Uterus (tissue), 4 donors: ENCODE measurements around the gene PLAAT5. TPM values are rescaled to one million over a fixed set of nuclear protein-coding genes. Genes with fewer than 3 reads are reported as not detected.

Source experiments
- DNase-seq, 2 donors: peaks; one replicate each; pipeline ENCODE4 v3.0.0-alpha.2; 2019 to 2020
- H3K27ac ChIP-seq, 2 donors: fragments of 200-600 bp; sonication (generic); 1 replicate in 1 of 2; 2 replicates in 1 of 2; pipeline ENCODE4 v1.5.1; 2016 to 2018
- H3K27me3 ChIP-seq, 2 donors: fragments of 200-600 bp; sonication (generic); one replicate each; pipeline ENCODE4 v1.5.1; 2018 to 2019; ENCODE audit warnings: control low read depth in 1 of 2
- H3K36me3 ChIP-seq, 2 donors: fragments of 200-600 bp; sonication (generic); one replicate each; pipeline ENCODE4 v1.5.1; 2019; ENCODE audit warnings: control low read depth in 1 of 2
- H3K4me1 ChIP-seq, 2 donors: fragments of 200-600 bp; sonication (generic); one replicate each; pipeline ENCODE4 v1.5.1; 2018 to 2019; ENCODE audit warnings: control low read depth in 1 of 2
- H3K4me3 ChIP-seq, 2 donors: fragments of 200-600 bp; sonication (generic); 1 replicate in 1 of 2; 2 replicates in 1 of 2; pipeline ENCODE4 v1.5.1; 2018 to 2019; ENCODE audit warnings: mild to moderate bottlenecking in 1 of 2
- H3K9me3 ChIP-seq, 2 donors: fragments of 200-600 bp; sonication (generic); one replicate each; pipeline ENCODE4 v1.5.1; 2019; ENCODE audit warnings: control low read depth in 1 of 2
- CTCF ChIP-seq, 4 experiments: fragments of 200-600 bp in 2 of 4; fragments of 450-650 bp in 2 of 4; sonication (generic) in 2 of 4; IDR thresholded peaks; one replicate each; pipeline ENCODE4 v1.5.1; 2016 to 2019; ENCODE audit warnings: antibody characterized with exemption in 4 of 4, mild to moderate bottlenecking in 2 of 4, moderate library complexity in 1 of 4
- POLR2A ChIP-seq, 2 donors: fragments of 450-650 bp; IDR thresholded peaks; one replicate each; pipeline ENCODE4 v1.6.1; 2016; ENCODE audit warnings: antibody characterized with exemption in 2 of 2, mild to moderate bottlenecking in 1 of 2, moderate library complexity in 1 of 2
- intact Hi-C: fragments of 100-400 bp; cut with DNase I; formaldehyde crosslinking; loops from one replicate; pipeline ENCODE4 v1.15.1; 2023; ENCODE audit warnings: low total_unique reads
- total RNA-seq, 4 donors: library from RNA; depleted of rRNA in 3 of 4; stranded (reverse); fragments of >200 nt in 3 of 4; gene quantifications; one replicate each; pipeline versions ENCODE4 v1.1.0 to v1.2.4, GENCODE V29; 2014 to 2023
- donor health status: DM: yes; HTN: yes; CAD: no.

Gene PLAAT5, protein sequence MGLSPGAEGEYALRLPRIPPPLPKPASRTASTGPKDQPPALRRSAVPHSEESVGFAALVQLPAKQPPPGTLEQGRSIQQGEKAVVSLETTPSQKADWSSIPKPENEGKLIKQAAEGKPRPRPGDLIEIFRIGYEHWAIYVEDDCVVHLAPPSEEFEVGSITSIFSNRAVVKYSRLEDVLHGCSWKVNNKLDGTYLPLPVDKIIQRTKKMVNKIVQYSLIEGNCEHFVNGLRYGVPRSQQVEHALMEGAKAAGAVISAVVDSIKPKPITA
- 1 to 10 TPM in 2 of 4 donors, under 1 TPM in 1, not detected in 1; 0.29 to 4.2 (median 3.7) TPM for total RNA-seq

- Histone ChIP-seq H3K27ac (peak within 1 kb of the TSS; percentile 63 to 77), H3K4me1 (peaks cover 0 to 6% of the 10 kb centered on the region in 2 donors), H3K27me3 (no peaks in the 10 kb centered on the region), H3K9me3 (no peaks in the 10 kb centered on the region), H3K4me3 (peak within 1 kb of the TSS; percentile 34 to 40), H3K36me3 (no peaks in the 10 kb centered on the region)
- peak; percentile 39 to 52 for DNase-seq
- no peak for TF ChIP-seq CTCF (IDR thresholded peaks at IDR 0.05)
- peak in 1 of 2 donors; percentile 29 for TF ChIP-seq POLR2A (IDR thresholded peaks at IDR 0.05)
- intact Hi-C loops = no loop called here
Observed at GRCh38 chr11:63490551-63491239, at the start of gene PLAAT5. PLAAT5 (minus strand) TSS chr11:63491167; CDS start chr11:63491034, 133 bp downstream.

DNA sequence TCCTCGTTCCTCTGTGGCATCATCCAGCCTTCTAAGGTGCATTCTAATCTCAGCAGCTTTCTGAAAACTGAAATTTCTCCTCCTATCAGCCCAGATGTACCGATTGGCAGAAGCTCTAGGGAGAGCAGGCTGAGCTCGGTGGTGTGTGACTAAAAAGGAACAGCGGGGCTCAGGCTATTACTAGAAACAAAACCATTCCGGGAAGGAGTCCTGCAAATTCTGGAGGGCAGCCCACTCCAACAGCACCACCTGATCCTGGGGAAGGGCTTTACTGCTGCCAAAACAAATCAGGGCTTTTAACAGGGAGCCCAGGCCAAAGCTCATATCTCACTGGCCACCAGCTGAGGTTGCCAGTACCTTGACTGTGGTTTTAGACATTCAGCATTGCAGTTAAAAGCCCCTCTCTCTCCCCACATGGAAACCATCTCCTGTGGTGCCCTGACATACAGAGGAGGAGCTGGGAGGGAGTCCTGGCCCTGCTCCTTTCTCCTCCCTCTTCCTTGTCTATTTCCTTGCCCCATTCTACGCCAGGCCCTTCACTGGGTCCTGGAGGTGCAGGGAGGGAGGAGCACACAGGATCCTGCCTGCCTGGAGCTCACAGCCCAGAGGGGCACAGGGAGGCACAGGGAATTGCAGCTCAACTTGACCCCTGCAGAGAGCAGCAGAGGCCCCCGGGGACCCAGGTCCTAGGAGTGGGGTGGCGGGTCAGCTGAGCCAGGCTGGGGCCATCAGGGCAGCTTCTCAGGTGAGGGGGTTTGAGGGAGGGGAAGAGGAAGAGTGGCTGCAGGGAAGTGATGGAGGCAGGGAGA lies 46.5 kb upstream of the PLAAT5 start:
- DNase-seq = peak; percentile 80 to 82
- intact Hi-C loops = no loop called here

DNA sequence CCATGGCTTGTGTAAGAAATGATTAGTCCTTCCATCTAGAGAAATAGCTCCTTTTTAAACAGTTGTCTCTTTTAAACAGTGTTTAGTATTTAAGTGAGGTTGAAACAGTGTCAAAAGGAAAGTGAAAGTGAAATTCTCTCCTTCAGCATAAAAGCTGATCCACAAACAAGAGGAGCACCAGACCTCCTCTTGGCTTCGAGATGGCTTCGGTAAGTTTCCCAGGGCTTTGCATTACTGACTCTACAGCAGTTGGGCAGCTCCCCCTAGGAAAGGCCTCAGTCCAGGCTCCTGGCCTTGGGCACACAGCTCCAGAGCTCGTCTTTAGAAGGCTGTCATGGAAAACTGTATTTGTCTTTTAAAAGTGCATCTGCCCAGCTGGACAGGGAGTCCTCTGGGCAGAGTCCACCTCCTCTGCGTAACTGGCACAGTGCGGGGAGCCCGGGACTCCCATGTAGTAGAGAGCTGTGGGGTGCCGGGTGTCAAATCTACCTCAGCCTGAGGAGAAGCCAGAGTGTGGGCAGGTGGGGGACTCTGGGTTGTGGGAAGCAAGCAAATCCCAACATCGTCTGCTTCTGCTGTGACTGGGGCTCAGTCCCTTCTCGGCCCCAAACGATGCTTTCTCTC lies 45.8 kb upstream of the PLAAT5 start, which contains the start of gene PLAAT4:
Gene PLAAT4 (plus strand): TSS at position 140 of the 624 bp plus-strand sequence. CDS start 61 bp downstream, at position 201.
- Histone ChIP-seq H3K27me3 (no peaks in the 10 kb centered on the region), H3K27ac (peak within 1 kb of the TSS; percentile 90 to 94), H3K36me3 (no peaks in the 10 kb centered on the region), H3K9me3 (no peaks in the 10 kb centered on the region), H3K4me1 (peaks cover 4 to 6% of the 10 kb centered on the region in 2 donors), H3K4me3 (peak within 1 kb of the TSS; percentile 39 to 40)
- no peak for TF ChIP-seq CTCF (IDR thresholded peaks at IDR 0.05)
- no peak for TF ChIP-seq POLR2A (IDR thresholded peaks at IDR 0.05)
- peak; percentile 46 to 52 for DNase-seq
- intact Hi-C loops = no loop called here

More for the DNA sequence above, 46.5 kb upstream of the PLAAT5 start:
- H3K27me3 ChIP-seq = no peaks in the 10 kb centered on the region
- TF ChIP-seq POLR2A (IDR thresholded peaks at IDR 0.05) (peak in 1 of 2 donors; percentile 24), CTCF (IDR thresholded peaks at IDR 0.05) (no peak)
- no peaks in the 10 kb centered on the region for H3K36me3 ChIP-seq
- H3K9me3 ChIP-seq = no peaks in the 10 kb centered on the region
- H3K27ac ChIP-seq = peak overlapping the region; percentile 90 to 94
- H3K4me3 ChIP-seq = peak overlapping the region; percentile 39 to 40
- peaks cover 4 to 6% of the 10 kb centered on the region in 2 donors for H3K4me1 ChIP-seq

- no peak for DNase-seq
- no peak for TF ChIP-seq CTCF (IDR thresholded peaks at IDR 0.05)
- no peak for TF ChIP-seq POLR2A (IDR thresholded peaks at IDR 0.05)
- Histone ChIP-seq H3K36me3 (no peaks in the 10 kb centered on the region), H3K9me3 (no peaks in the 10 kb centered on the region), H3K27ac (peak overlapping the region in 1 of 2 donors; percentile 90), H3K27me3 (no peaks in the 10 kb centered on the region), H3K4me3 (no peak overlapping the region), H3K4me1 (peaks cover 4 to 6% of the 10 kb centered on the region in 2 donors)
- intact Hi-C loops = no loop called here
Observed at GRCh38 chr11:63535734-63536133, 44.8 kb upstream of the PLAAT5 start.
